Effector CD8-positive, alpha-beta T cell (primary cell): ENCODE measurements around the gene PRR3.
"Not testable (repeated sequence)": the region's sequence is repeated elsewhere in the genome, so short reads cannot be mapped to it uniquely, and the experiment has no call there.

Experiments used
- DNase-seq: peaks from one replicate; lab custom pipeline; 2025; lab: John Stamatoyannopoulos, UW
- total RNA-seq, 4 experiments: gene quantifications; one replicate each; lab custom pipeline; 2026; lab: John Stamatoyannopoulos, UW

The PRR3 gene
- 13.5 to 16.7 (median 15.3) reads per million in 4 experiments for total RNA-seq

DNA sequence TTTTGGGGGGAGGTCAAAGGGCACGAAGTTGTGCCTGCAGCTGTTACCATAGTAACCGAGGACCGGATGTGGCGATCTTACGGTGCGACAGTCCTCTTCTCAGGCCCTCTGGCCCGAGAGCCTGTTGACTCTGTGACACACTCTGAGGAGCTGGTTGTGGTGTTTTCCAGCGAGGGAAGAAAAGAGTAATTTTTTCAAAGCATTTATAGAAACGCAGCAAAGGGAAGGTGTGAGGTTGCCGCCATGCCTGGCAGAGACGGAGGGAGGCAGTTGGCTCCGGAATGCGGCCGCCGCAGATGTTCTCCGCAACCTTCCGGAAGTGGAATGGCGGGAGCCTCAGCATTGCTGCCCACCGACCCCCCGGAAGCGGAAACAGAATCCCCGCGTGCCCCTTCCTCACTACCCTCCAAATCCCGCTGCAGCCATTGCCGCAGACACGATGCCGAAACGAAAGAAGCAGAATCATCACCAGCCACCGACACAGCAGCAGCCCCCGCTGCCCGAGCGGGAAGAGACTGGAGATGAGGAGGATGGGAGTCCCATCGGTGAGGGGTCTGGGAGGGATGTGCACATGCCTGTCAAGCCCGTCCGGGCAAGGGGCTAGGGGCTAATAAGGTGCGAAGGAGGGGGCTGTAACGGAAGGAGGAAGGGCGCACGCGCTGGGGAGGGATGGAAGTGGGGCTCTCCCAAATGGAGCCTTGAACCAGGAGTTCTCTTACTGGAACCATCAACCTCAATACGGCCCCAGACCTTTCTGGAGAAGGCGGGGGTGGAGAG is at the start of gene PRR3:
TSS of gene PRR3 (plus strand) at position 390 of the 777 bp plus-strand sequence. CDS start at position 440, 50 bp downstream.
- DNase-seq, result peak; percentile 83

GRCh38 chr6:30507849-30508827 is 49.0 kb upstream of the PRR3 start:
- no peak for DNase-seq

DNA sequence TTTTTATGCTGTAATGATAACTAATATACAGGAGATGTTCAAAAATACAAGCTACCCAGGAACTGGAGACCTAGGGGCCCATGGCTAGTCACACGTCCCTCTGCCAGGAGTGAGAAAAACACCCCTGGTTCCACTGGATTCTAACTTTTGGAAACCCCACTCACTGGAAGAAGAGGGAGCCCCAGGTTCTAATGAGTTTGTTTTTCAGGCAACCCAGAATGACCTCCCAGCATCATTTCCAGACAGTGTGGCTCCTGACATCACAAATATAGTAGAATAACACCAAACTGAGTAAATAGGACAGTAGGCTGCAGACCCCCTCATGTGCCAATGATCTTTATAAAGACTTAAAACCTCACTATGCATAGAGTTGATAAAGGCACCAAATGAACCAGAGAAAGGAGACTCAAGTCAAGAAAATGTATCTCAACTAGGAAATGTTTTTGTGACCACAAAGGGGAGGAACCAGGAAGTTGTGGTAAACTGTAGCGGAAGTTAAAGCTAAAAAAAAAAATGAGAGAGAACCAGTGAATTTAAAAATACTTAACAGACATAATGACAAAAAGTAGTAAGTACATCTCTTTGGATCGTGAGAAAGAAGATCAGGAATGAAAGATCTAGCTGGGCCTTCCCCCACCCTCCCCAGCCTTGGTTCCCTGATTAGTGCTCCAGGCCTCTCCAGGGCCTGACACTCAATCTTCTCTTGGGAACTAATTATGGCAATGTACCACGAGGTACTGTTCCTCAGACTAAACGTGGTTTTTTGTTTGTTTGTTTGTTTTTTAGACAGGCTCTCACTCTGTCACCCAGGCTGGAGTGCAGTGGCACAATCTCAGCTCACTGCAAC is 48.0 kb upstream of the PRR3 start:
- DNase-seq, result no peak

DNA sequence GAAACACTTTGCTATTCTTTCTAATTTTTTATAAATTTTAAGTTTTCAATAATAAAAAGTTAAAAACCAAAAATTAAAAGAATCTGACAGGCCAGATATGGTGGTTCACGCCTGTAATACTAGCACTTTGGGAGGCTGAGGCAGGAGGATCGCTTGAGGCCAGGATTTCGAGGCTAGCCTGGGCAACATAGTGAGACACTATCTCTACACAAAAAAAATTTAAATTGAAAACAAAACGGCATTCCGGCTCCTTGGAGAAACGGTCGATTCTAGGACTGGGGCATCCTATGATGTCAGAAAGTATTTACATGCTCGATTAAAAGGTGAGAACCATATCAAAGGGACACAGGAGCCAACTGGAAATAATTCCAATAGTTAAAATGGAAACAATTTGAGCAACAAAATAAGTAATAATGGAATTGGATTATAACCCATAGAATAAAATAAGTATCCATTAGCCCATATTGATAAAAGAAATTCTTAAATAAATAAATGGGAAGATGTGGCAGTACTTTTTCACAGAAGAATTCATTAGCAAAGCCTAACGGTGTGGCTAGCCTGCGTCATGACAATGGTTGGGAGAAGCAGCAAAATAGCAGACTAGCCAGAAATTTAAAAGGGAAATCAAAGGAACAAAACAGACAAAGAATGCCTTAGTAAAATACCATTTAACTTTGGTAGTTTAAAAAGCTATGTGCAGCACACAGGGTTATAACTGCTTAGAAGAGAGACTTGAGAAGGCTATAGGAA is 46.5 kb upstream of the PRR3 start:
- no peak for DNase-seq

DNA sequence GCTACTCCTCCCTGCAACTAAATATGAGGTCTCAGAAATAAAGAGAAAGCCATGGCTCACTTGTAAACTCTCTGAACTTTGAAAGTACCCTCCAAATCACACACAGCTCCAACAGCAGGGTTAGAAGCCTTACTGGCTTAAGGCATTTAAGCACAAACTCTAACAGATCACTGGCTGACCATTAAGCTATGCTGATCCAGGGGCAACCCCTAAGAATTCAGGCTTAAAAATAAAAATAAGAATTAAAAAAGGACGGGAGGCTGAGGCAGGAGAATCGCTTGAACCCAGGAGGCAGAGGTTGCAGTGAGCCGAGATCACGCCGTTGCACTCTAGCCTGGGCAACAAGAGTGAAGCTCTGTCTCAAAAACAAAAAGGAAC is 45.9 kb upstream of the PRR3 start:
- no peak for DNase-seq

DNA sequence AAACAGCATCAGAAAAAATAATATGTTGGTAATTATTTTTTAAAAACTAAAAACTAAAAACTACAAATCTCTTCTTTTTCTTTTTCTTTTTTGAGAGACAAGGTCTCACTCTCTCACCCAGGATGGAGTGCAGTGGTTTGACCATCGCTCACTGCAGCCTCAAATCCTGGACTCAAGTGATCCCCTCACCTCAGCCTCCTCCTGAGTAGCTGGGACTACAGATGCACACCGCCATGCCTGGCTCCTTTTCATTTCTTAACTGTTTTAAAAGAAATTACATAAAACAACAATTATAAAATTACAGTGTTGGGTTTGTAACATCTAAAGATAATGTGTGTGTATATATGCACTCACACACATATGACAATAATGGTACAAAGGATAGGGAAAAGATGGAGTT is 43.6 kb upstream of the PRR3 start:
- no peak for DNase-seq

- no peak for DNase-seq
Observed at GRCh38 chr6:30515106-30515505, 42.0 kb upstream of the PRR3 start.

DNA sequence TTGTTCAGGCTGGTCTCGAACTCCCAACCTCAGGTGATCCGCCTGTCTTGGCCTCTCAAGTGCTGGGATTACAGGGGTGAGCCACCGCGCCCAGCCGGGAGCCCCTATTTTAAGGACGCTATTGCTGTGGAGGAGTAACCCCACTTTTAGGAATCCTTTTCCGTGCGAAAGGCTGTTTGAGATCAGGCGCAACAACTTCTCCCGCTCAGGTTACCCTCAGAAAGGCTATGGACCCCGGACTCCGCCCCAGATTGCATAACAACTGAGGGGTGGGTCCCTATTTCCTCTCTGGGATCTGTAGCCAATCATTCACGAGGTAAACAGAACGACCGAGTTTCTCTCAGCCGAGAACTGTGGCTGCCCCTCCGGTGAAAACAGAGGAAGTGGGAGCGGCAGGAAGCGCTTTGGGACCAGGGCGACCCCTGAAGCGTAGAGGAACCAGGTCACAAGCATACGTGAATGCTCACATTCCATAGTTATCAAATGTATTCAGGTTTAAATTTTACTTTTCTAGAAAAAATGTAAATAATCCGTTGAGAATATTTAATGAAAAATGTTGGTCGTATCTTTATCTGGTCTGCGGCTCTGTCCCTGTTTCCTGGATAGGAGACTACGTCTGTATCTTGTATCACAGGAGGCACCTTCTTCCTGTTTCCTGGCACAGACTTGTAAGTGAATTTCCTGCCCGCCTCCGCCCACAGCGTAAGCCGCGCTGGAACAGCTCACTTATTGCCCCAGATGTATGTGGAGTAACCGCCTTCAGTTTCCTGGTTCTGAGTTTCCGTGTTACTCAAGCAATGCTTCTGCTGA is 40.9 kb upstream of the PRR3 start:
- peak; percentile 77 for DNase-seq

- DNase-seq, result not testable (repeated sequence)
Observed at GRCh38 chr6:30516754-30517076, 40.4 kb upstream of the PRR3 start.

- DNase-seq, result not testable (repeated sequence)
Observed at GRCh38 chr6:30517767-30518504, 39.2 kb upstream of the PRR3 start.

DNA sequence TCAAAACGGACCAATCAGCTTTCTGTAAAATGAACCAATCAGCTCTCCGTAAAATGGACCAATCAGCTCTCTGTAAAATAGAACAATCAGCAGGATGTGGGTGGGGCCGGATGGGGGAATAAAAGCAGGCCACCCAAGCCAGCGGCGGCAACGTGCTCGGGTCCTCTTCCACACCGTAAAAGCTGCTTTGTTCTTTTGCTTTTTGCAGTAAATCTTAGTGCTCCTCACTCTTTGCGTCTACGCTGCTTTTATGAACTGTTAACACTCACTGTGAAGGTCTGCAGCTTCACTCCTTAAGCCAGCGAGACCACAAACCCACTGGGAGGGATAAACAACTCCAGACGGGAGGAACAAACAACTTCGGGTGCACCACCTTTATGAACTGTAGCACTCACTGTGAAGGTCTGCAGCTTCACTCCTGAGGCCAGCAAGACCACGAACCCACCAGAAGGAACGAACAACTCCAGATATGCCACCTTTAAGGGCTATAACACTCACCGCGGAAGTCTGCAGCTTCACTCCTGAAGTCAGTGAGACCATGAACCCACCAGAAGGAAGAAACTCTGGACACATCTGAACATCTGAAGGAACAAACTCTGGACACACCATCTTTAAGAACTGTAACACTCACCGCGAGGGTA is 38.5 kb upstream of the PRR3 start:
- DNase-seq, result not testable (repeated sequence)

GRCh38 chr6:30520522-30520921 is 36.6 kb upstream of the PRR3 start:
- DNase-seq, result no peak

- not testable (repeated sequence) for DNase-seq
Observed at GRCh38 chr6:30521082-30521481, 36.0 kb upstream of the PRR3 start.

- DNase-seq, result not testable (repeated sequence)
Observed at GRCh38 chr6:30521952-30522351, 35.1 kb upstream of the PRR3 start.

DNA sequence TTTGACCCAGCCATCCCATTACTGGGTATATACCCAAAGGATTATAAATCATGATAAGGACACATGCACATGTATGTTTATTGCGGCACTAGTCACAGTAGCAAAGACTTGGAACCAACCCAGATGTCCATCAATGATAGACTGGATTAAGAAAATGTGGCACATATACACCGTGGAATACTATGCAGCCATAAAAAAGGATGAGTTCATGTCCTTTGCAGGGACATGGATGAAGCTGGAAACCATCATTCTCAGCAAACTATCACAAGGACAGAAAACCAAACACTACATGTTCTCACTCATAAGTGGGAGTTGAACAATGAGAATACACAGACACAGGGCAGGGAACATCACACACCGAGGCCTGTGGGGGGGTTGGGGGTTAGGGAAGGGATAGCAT is 30.7 kb upstream of the PRR3 start:
- DNase-seq, result not testable (repeated sequence)

DNA sequence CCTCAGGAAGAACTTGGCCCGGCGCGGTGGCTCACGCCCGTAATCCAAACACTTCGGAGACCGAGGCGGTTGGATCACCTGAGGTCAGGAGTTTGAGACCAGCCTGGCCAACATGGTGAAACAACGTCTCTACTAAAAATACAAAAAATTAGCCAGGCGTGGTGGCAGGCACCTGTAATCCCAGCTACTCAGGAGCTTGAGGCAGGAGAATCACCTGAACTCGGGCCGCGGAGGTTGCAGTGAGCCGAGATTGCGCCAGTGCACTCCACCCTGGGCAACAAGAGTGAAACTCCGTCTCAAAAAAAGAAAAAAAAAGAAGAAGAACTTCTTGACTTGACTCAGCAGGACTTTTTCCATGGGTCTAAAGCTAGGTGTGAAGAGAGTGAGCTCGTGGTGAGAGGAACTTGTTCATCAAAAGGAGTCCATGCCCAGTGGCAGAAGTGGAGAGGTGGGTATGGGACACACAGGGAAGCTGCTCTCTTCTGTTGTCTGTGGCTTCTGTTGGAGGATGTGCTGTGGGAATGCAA is 27.7 kb upstream of the PRR3 start:
- not testable (repeated sequence) for DNase-seq

DNA sequence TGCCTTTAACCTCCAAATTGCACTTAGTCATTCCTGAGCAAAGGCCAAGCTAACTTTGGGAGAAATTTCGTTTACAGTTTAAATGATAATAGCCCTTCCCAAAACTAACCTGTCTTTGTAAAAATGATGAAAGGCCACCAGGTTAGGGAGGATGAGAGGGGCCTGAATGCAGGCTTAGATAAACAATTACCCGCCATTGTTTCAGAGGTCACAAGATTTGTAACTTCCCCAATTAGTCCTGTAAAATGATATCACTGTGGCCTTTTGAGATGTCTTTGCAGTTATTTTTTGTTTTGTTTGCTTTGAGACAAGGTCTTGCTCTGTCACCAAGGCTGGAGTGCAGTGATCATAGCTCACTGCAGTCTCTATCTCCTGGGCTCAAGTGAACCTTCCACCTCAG is 27.1 kb upstream of the PRR3 start:
- no peak for DNase-seq

- no peak for DNase-seq
Observed at GRCh38 chr6:30533460-30534294, 23.4 kb upstream of the PRR3 start.
